ENCODE measurements around the gene SLC8B1.

The SLC8B1 gene

DNA sequence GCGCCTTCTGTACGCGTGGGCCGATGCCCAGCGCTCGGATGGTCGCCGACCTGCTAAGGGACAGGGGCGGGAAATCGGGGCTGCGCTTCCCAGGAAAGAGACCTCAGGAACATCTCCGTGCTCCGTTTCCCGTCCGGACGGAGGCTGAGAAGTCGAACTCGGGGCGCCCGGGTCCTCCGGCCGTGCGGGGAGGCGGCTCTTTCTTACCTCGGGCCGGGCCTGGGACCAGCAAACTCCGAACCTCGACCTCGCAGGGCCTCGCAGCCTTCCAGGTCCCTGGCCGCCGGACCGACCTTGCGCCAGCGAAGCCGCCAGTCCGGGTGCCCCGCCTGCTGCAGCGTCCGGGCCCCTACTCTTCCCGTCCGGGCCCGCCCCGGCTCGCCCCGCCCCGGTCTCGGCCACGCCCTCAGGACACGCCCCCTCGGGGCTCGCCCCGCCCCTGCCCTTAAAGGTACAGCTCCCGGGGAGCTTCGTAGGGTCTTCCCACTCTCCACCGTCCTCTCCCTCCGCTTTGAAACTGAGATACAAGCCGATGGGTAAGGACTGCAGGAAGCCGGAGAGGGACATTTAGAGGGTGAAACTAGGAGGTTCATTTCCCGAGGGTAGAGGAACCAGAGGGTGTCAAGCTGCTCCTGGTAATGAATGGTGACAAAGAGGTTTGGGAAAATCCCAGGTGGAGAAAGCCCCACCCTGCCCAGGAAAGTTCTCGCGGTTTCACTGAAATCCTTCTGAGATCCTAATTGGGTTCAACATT lies at the start of gene SLC8B1:
Gene SLC8B1 (minus strand): TSS at position 324 of the 754 bp plus-strand sequence. CDS start 2,231 bp downstream, outside the sequence.
- TF ChIP-seq, protein P1, sequence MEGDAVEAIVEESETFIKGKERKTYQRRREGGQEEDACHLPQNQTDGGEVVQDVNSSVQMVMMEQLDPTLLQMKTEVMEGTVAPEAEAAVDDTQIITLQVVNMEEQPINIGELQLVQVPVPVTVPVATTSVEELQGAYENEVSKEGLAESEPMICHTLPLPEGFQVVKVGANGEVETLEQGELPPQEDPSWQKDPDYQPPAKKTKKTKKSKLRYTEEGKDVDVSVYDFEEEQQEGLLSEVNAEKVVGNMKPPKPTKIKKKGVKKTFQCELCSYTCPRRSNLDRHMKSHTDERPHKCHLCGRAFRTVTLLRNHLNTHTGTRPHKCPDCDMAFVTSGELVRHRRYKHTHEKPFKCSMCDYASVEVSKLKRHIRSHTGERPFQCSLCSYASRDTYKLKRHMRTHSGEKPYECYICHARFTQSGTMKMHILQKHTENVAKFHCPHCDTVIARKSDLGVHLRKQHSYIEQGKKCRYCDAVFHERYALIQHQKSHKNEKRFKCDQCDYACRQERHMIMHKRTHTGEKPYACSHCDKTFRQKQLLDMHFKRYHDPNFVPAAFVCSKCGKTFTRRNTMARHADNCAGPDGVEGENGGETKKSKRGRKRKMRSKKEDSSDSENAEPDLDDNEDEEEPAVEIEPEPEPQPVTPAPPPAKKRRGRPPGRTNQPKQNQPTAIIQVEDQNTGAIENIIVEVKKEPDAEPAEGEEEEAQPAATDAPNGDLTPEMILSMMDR (IDR thresholded peaks at IDR 0.05) = no peak
- peak within 1 kb of the TSS; percentile 62 to 84 for H3K27ac ChIP-seq
- peak; percentile 92 for DNase-seq (ENCODE audit: low spot score)

DNA sequence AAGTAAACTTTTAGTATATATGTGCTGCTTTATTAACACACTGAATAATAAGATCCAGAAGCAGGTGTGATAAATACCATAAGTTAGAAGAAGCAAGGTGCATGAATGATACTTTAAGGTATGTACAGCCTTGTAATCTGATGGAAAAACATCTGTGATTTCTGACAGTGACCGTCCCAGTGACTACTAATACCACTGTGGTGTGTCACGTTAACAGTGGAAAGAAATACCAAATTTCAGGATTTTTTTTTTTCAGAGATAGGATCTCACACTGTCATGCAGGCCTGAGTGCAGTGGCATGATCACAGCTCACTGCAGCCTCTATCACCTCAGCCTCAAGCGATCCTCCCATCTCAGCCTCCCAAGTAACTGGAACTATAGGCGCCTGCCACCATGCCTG lies 47.3 kb upstream of the SLC8B1 start:
- no peak for DNase-seq (ENCODE audit: low spot score)
- TF ChIP-seq, protein P1 (IDR thresholded peaks at IDR 0.05) = no peak
- H3K27ac ChIP-seq = no peak overlapping the region
- no peak overlapping the region for H3K4me3 ChIP-seq

More for the DNA sequence above, at the start of gene SLC8B1:
- H3K4me3 ChIP-seq = peak within 1 kb of the TSS; percentile 92

DNA sequence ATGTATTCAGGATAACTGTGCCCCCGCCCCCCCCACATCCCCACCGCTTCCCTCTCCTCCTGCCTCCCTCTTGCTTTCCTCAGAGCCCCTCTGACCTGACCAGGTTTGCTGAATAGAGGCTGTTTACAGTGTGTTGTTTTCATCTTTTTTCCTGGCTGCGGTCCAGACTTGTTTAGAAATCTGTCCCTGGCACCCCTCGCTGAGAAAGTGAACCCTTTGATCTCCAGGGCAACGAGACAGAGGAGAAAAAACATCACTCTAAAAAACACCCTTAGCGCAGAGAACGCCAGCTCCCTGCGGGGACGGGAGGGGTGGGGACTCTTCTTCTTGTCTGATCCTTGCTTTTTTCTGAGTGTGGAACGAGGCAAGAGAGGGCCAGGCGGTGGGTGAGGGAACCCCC lies 46.3 kb upstream of the SLC8B1 start:
- TF ChIP-seq, protein P1 (IDR thresholded peaks at IDR 0.05) = no peak
- no peak for DNase-seq (ENCODE audit: low spot score)
- no peak overlapping the region for H3K27ac ChIP-seq
- no peak overlapping the region for H3K4me3 ChIP-seq

DNA sequence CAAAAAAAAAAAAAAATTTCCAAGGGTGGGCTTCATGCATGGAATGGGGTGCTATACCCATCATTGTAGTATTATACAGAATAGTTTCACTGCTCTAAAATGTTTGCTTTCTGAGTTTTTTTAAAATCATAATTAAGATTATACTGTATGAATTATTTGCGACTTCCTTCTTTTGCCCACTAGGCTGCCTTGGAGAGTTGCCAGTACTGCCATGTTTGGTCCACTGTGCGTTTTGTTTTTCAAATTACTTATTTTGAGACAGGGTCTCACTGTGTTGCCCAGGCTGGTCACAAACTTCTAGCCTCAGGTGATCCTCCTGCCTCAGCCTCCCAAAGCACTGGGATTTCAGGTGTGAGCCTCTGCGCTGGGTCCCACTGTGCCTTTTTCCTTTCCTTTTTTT lies 43.4 kb upstream of the SLC8B1 start:
- DNase-seq (ENCODE audit: low spot score) = no peak
- no peak overlapping the region for H3K4me3 ChIP-seq
- TF ChIP-seq, protein P1 (IDR thresholded peaks at IDR 0.05) = no peak
- H3K27ac ChIP-seq = no peak overlapping the region

DNA sequence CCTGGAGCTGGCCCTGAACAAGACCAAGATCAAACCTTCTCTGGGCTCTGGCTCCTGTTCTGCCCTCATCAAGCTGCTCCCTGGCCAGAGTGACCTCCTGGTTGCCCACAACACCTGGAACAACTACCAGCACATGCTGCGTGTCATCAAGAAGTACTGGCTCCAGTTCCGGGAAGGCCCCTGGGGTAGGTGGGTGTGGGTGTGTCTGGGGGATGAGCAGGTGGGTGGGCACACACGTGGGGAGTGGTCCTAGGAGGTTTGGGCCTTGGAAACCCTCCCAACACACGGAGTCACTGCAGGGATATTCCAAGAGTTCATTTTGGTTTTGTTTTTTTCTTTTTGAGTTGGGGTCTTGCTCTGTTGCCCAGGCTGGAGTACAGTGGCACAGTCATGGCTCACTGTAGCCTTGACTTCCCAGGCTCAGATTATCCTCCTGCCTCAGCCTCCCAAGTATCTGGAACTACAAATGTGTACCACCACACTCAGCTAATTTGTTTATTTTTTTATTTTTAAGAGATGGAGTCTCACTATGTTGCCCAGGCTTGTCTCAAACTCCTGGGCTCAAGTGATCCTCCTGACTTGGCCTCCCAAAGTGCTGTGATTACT lies 40.0 kb upstream of the SLC8B1 start:
- no peak overlapping the region for H3K27ac ChIP-seq
- no peak overlapping the region for H3K4me3 ChIP-seq
- TF ChIP-seq, protein P1 (IDR thresholded peaks at IDR 0.05) = no peak
- no peak for DNase-seq (ENCODE audit: low spot score)

DNA sequence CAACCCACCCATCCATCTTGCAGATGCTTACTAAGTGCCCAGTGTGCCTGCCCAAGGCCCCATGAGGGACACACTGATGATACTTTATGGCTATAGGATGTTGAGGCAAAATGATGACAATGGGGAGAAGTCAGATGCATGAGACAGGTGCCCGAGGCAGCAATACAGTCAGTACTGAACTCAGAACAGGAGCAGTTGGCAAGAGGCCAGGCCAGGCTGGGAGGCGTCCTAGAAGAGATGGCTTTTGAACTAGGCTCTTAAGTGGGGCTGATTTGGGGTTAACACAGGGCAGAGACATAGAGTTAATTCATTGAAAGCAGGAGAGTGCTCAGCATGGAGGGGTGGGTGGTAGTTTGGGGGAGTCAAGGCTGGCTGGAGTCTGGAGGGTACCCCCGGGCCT lies 39.1 kb upstream of the SLC8B1 start:
- DNase-seq (ENCODE audit: low spot score) = no peak
- Histone ChIP-seq H3K4me3 (no peak overlapping the region), H3K27ac (no peak overlapping the region)
- TF ChIP-seq, protein P1 (IDR thresholded peaks at IDR 0.05) = no peak

DNA sequence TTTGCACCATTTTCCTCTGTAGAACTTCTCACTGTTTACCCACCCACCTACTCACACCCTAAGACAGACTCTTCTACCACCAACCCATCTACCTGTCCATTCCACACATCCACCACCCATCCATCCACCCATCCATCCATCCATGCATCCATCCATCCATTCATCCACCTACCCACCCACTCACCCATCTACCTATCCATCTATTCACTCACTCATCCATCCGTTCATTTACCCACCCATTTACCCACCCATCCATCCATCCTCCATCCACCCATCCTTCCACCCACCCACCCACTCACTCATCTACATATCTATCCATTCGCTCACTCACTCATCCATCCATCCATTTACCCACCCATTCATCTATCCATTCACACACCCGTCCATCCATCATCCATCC lies 38.5 kb upstream of the SLC8B1 start:
- no peak overlapping the region for H3K4me3 ChIP-seq
- TF ChIP-seq, protein P1 (IDR thresholded peaks at IDR 0.05) = no peak
- no peak overlapping the region for H3K27ac ChIP-seq
- no peak for DNase-seq (ENCODE audit: low spot score)
